Measurements from ENCODE around the gene GRAMD1C. TPM values are rescaled to one million over a fixed set of nuclear protein-coding genes. Genes with fewer than 3 reads are reported as not detected.

Gene GRAMD1C
- total RNA-seq, 2 experiments from 2014 or later, result 4.1 to 6.4 TPM

GRCh38 chr3:113890256-113890900, 51.8 kb downstream of the GRAMD1C start:
- intact Hi-C loops (cut with micrococcal nuclease; ENCODE audit: unreplicated experiment), result no loop called here
- ChIA-PET POLR2A (no interaction called here), CTCF (ENCODE audit: unreplicated experiment) (no interaction called here)
- Histone ChIP-seq H3K4me2 (ENCODE audit: low read length) (no peak overlapping the region), H3K4me3 (ENCODE audit: low read depth, low read length, poor library complexity, severe bottlenecking) (no peak overlapping the region), H3K27ac (ENCODE audit: low read depth, low read length, poor library complexity, severe bottlenecking) (no peak overlapping the region), H3K36me3 (ENCODE audit: insufficient read depth, low read length) (no peaks in the 10 kb centered on the region), H3K4me1 (ENCODE audit: insufficient read depth, low read length, poor library complexity, severe bottlenecking) (no peaks in the 10 kb centered on the region), H3K9me3 (ENCODE audit: low read length) (no peaks in the 10 kb centered on the region), H3K79me2 (ENCODE audit: insufficient read depth, low read depth, low read length) (no peaks in the 10 kb centered on the region), H2AFZ (ENCODE audit: low read length) (no peak overlapping the region), H3K9me2 (ENCODE audit: insufficient read depth, low read length) (no peaks in the 10 kb centered on the region), H4K20me1 (ENCODE audit: insufficient read depth, low read length) (no peaks in the 10 kb centered on the region)
- DNase-seq (ENCODE audit: low spot score), result no peak
- BruUV-seq (replicated peaks), result no TSS peak
- TF ChIP-seq CTCF (conservative IDR thresholded peaks at IDR 0.05; ENCODE audit: low read length) (no peak), EZH2phosphoT487 (IDR thresholded peaks at IDR 0.05; ENCODE audit: borderline replicate concordance, low read depth, low read length) (no peak)

GRCh38 chr3:113894927-113895326, 56.3 kb downstream of the GRAMD1C start:
- CTCF ChIA-PET (ENCODE audit: unreplicated experiment), result no interaction called here

More at GRCh38 chr3:113894927-113895326, 56.3 kb downstream of the GRAMD1C start:
- Histone ChIP-seq H3K9me3 (ENCODE audit: low read length) (no peaks in the 10 kb centered on the region), H2AFZ (ENCODE audit: low read length) (no peak overlapping the region), H3K27ac (ENCODE audit: low read depth, low read length, poor library complexity, severe bottlenecking) (no peak overlapping the region), H3K4me1 (ENCODE audit: insufficient read depth, low read length, poor library complexity, severe bottlenecking) (peaks cover 5% of the 10 kb centered on the region), H3K4me2 (ENCODE audit: low read length) (no peak overlapping the region), H3K4me3 (ENCODE audit: low read depth, low read length, poor library complexity, severe bottlenecking) (no peak overlapping the region), H3K36me3 (ENCODE audit: insufficient read depth, low read length) (no peaks in the 10 kb centered on the region), H4K20me1 (ENCODE audit: insufficient read depth, low read length) (no peaks in the 10 kb centered on the region), H3K9me2 (ENCODE audit: insufficient read depth, low read length) (no peaks in the 10 kb centered on the region), H3K79me2 (ENCODE audit: insufficient read depth, low read depth, low read length) (no peaks in the 10 kb centered on the region)
- TF ChIP-seq CTCF (conservative IDR thresholded peaks at IDR 0.05; ENCODE audit: low read length) (no peak), EZH2phosphoT487 (IDR thresholded peaks at IDR 0.05; ENCODE audit: borderline replicate concordance, low read depth, low read length) (no peak)
- no peak for DNase-seq (ENCODE audit: low spot score)
- POLR2A ChIA-PET, result interaction anchor here (1.1 kb wide), 1 partner anchor 14 kb away, joined by 3 read pairs; no protein-coding TSS in a partner anchor
- intact Hi-C loops (cut with micrococcal nuclease; ENCODE audit: unreplicated experiment), result no loop called here
- no TSS peak for BruUV-seq (replicated peaks)

Measured in OCI-LY7 (cell line).